Vagina (tissue), 2 donors: ENCODE measurements around the gene CTSD.

ENCODE experiments used
- CTCF ChIP-seq, 3 experiments: fragments of 450-650 bp in 2 of 3; fragments of 200-600 bp in 1 of 3; sonication (generic) in 1 of 3; IDR thresholded peaks; one replicate each; pipeline ENCODE4 v1.5.1; 2017 to 2019; ENCODE audit warnings: antibody characterized with exemption in 3 of 3, mild to moderate bottlenecking in 2 of 3, moderate library complexity in 2 of 3
- POLR2A ChIP-seq, 2 donors: fragments of 450-650 bp; IDR thresholded peaks; one replicate each; pipeline ENCODE4 v1.6.1; 2017; ENCODE audit warnings: antibody characterized with exemption in 2 of 2, mild to moderate bottlenecking in 2 of 2, moderate library complexity in 2 of 2
- POLR2AphosphoS5 ChIP-seq, 2 donors: sonication (generic); formaldehyde crosslinking; IDR thresholded peaks; one replicate each; pipeline ENCODE4 v1.9.0; 2017; ENCODE audit warnings: antibody characterized with exemption in 2 of 2, mild to moderate bottlenecking in 2 of 2, low read depth in 1 of 2; ENCODE audit not compliant: insufficient read depth in 1 of 2

GRCh38 chr11:1761110-1761856 lies 2.4 kb downstream of the CTSD start:
- TF ChIP-seq CTCF (IDR thresholded peaks at IDR 0.05) (no peak), POLR2A (IDR thresholded peaks at IDR 0.05) (no peak), POLR2AphosphoS5 (IDR thresholded peaks at IDR 0.05; ENCODE audit: insufficient read depth in 1 of 2, low read depth in 1 of 2) (no peak)
